ENCODE data around the gene FARSB. TPM values are rescaled to one million over a fixed set of nuclear protein-coding genes. Genes with fewer than 3 reads are reported as not detected.

Gene FARSB
- total RNA-seq, 1 experiment from 2014 or later: 36.1 TPM

GRCh38 chr2:222544661-222545060, 111.2 kb downstream of the FARSB start:
- H3K9me3 ChIP-seq (replicated peaks): no peaks in the 10 kb centered on the region
- peaks cover 15% of the 10 kb centered on the region for H3K27me3 ChIP-seq (replicated peaks)
- no peak overlapping the region for H3K27ac ChIP-seq
- H3K4me3 ChIP-seq: no peak overlapping the region
- H3K4me1 ChIP-seq (replicated peaks): no peaks in the 10 kb centered on the region
- no peaks in the 10 kb centered on the region for H3K36me3 ChIP-seq
- no peak for DNase-seq (ENCODE audit: low read depth in 1 of 2, low spot score in 2 of 2)

GRCh38 chr2:222538535-222538934, 117.4 kb downstream of the FARSB start:
- DNase-seq (ENCODE audit: low read depth in 1 of 2, low spot score in 2 of 2): no peak
- H3K36me3 ChIP-seq: no peaks in the 10 kb centered on the region
- no peak overlapping the region for H3K27ac ChIP-seq
- no peak overlapping the region for H3K4me3 ChIP-seq
- H3K27me3 ChIP-seq (replicated peaks): 0 out of 2 replicates have a peak, but pooled peaks cover 9% of the 10 kb centered on the region
- H3K4me1 ChIP-seq (replicated peaks): peaks cover 9% of the 10 kb centered on the region
- no peaks in the 10 kb centered on the region for H3K9me3 ChIP-seq (replicated peaks)

- DNase-seq (ENCODE audit: low read depth in 1 of 2, low spot score in 2 of 2): peak in 1 of 2 experiments; percentile 33
- no peak overlapping the region for H3K27ac ChIP-seq
- H3K4me3 ChIP-seq: no peak overlapping the region
- no peaks in the 10 kb centered on the region for H3K36me3 ChIP-seq
- 0 out of 2 replicates have a peak, but pooled peaks cover 3% of the 10 kb centered on the region for H3K27me3 ChIP-seq (replicated peaks)
- no peaks in the 10 kb centered on the region for H3K9me3 ChIP-seq (replicated peaks)
- peaks cover 9% of the 10 kb centered on the region for H3K4me1 ChIP-seq (replicated peaks)
These were observed 120.4 kb downstream of the FARSB start for GRCh38 chr2:222535477-222535876.

- DNase-seq (ENCODE audit: low read depth in 1 of 2, low spot score in 2 of 2): no peak
- Histone ChIP-seq H3K4me3 (no peak overlapping the region), H3K27ac (no peak overlapping the region), H3K36me3 (no peaks in the 10 kb centered on the region), H3K4me1 (replicated peaks) (peaks cover 9% of the 10 kb centered on the region), H3K9me3 (replicated peaks) (no peaks in the 10 kb centered on the region), H3K27me3 (replicated peaks) (0 out of 2 replicates have a peak, but pooled peaks cover 3% of the 10 kb centered on the region)
These were observed 123.6 kb downstream of the FARSB start for GRCh38 chr2:222532315-222532714.

GRCh38 chr2:222526480-222527277, 129.2 kb downstream of the FARSB start:
- Histone ChIP-seq H3K9me3 (replicated peaks) (no peaks in the 10 kb centered on the region), H3K4me3 (no peak overlapping the region), H3K4me1 (replicated peaks) (no peaks in the 10 kb centered on the region), H3K27me3 (replicated peaks) (no peaks in the 10 kb centered on the region), H3K27ac (no peak overlapping the region), H3K36me3 (no peaks in the 10 kb centered on the region)
- no peak for DNase-seq (ENCODE audit: low read depth in 1 of 2, low spot score in 2 of 2)

GRCh38 chr2:222525811-222526210, 130.1 kb downstream of the FARSB start:
- Histone ChIP-seq H3K27me3 (replicated peaks) (no peaks in the 10 kb centered on the region), H3K4me1 (replicated peaks) (no peaks in the 10 kb centered on the region), H3K36me3 (no peaks in the 10 kb centered on the region), H3K9me3 (replicated peaks) (no peaks in the 10 kb centered on the region), H3K4me3 (no peak overlapping the region), H3K27ac (no peak overlapping the region)
- no peak for DNase-seq (ENCODE audit: low read depth in 1 of 2, low spot score in 2 of 2)

- Histone ChIP-seq H3K36me3 (no peaks in the 10 kb centered on the region), H3K4me1 (replicated peaks) (no peaks in the 10 kb centered on the region), H3K27me3 (replicated peaks) (0 out of 2 replicates have a peak, but pooled peaks cover 2% of the 10 kb centered on the region), H3K27ac (no peak overlapping the region), H3K4me3 (no peak overlapping the region), H3K9me3 (replicated peaks) (no peaks in the 10 kb centered on the region)
- DNase-seq (ENCODE audit: low read depth in 1 of 2, low spot score in 2 of 2): no peak
These were observed 131.9 kb downstream of the FARSB start for GRCh38 chr2:222523783-222524544.

GRCh38 chr2:222522082-222522481, 133.8 kb downstream of the FARSB start:
- no peak for DNase-seq (ENCODE audit: low read depth in 1 of 2, low spot score in 2 of 2)
- Histone ChIP-seq H3K4me3 (no peak overlapping the region), H3K36me3 (no peaks in the 10 kb centered on the region)

GRCh38 chr2:222521099-222521498, 134.8 kb downstream of the FARSB start:
- no peaks in the 10 kb centered on the region for H3K36me3 ChIP-seq
- no peaks in the 10 kb centered on the region for H3K4me1 ChIP-seq (replicated peaks)
- H3K9me3 ChIP-seq (replicated peaks): no peaks in the 10 kb centered on the region
- H3K27ac ChIP-seq: no peak overlapping the region
- no peak overlapping the region for H3K4me3 ChIP-seq
- DNase-seq (ENCODE audit: low read depth in 1 of 2, low spot score in 2 of 2): no peak
- H3K27me3 ChIP-seq (replicated peaks): peaks cover 7% of the 10 kb centered on the region; the same call in 1 of the 2 replicates

More at GRCh38 chr2:222522082-222522481, 133.8 kb downstream of the FARSB start:
- peaks cover 7% of the 10 kb centered on the region; the same call in 1 of the 2 replicates for H3K27me3 ChIP-seq (replicated peaks)
- no peak overlapping the region for H3K27ac ChIP-seq
- H3K4me1 ChIP-seq (replicated peaks): no peaks in the 10 kb centered on the region
- no peaks in the 10 kb centered on the region for H3K9me3 ChIP-seq (replicated peaks)

Other genes starting within 250 kb of the FARSB start
- gene SGPP2, start 231.5 kb downstream of the FARSB start, total RNA-seq (2014; rRNA removed; shearing (Covaris generic)): not detected in 2 replicates
- gene MOGAT1, start 15.6 kb upstream of the FARSB start, total RNA-seq (2014; rRNA removed; shearing (Covaris generic)): not detected in 2 replicates
- gene ACSL3, start 204.9 kb upstream of the FARSB start, total RNA-seq (2014; rRNA removed; shearing (Covaris generic)): 70.0 and 100.0 TPM in 2 replicates

All from SJSA1 (cell line).